Ascending aorta (tissue), 2 donors: Measurements from ENCODE around the gene RBM26. TPM values are rescaled to one million over a fixed set of nuclear protein-coding genes. Genes with fewer than 3 reads are reported as not detected.
"Not testable (repeated sequence)": the region's sequence is repeated elsewhere in the genome, so short reads cannot be mapped to it uniquely, and the experiment has no call there.

Source experiments
- DNase-seq, 2 donors: peaks; one replicate each; pipeline ENCODE4 v3.0.0-alpha.2; 2019; ENCODE audit warnings: low spot score in 2 of 2
- H3K27ac ChIP-seq, 2 donors: fragments of 200-600 bp; sonication (generic); one replicate each; pipeline ENCODE4 v1.5.1; 2016 to 2017; ENCODE audit warnings: mild to moderate bottlenecking in 1 of 2
- H3K27me3 ChIP-seq: fragments of 200-600 bp; sonication (generic); one replicate; pipeline ENCODE4 v1.5.1; 2017
- H3K36me3 ChIP-seq, 2 donors: fragments of 200-600 bp; sonication (generic); one replicate each; pipeline ENCODE4 v1.5.1; 2016
- H3K4me1 ChIP-seq, 2 donors: fragments of 200-600 bp; sonication (generic); one replicate each; pipeline ENCODE4 v1.5.1; 2016 to 2017; ENCODE audit warnings: mild to moderate bottlenecking in 1 of 2
- H3K4me3 ChIP-seq, 2 donors: fragments of 200-600 bp; sonication (generic); one replicate each; pipeline ENCODE4 v1.5.1; 2016 to 2017; ENCODE audit warnings: mild to moderate bottlenecking in 1 of 2
- H3K9me3 ChIP-seq, 2 donors: fragments of 200-600 bp; sonication (generic); one replicate each; pipeline ENCODE4 v1.5.1; 2016
- intact Hi-C: fragments of 100-400 bp; cut with DNase I; formaldehyde crosslinking; loops from one replicate; pipeline ENCODE4 v1.15.1; 2023
- total RNA-seq: library from RNA; depleted of rRNA; stranded (reverse); fragments of >200 nt; gene quantifications from one replicate; pipeline ENCODE4 v1.1.0, GENCODE V29; 2016
- TF ChIP-seq, protein P1 (sequence below), 3 experiments: fragments of 200-600 bp in 2 of 3; fragments of 450-650 bp in 1 of 3; sonication (generic) in 2 of 3; IDR thresholded peaks; one replicate each; pipeline ENCODE4 v1.5.1; 2016 to 2019; ENCODE audit warnings: antibody characterized with exemption in 3 of 3, mild to moderate bottlenecking in 1 of 3, moderate library complexity in 1 of 3

The RBM26 gene
- total RNA-seq, 1 donor from 2014 or later = 12.8 TPM

DNA sequence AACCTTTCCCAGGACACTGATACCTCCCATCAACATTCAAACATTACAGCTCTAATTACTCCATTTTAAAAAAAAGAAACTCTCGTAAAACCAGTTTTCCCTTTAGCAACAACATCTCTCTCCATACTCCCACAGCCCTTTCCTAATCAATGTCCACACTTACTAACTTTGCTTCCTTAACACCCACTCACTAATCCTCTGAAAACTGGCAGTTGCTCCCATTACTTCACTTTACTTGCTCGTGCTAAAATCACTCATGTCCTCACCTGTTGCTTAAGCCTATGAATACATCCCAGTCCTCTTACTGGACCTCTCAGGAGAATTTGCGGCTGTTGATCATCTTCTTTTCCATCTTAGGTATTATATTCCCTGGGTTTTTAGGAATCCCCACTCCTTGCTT lies 44.8 kb downstream of the RBM26 start:
- no peaks in the 10 kb centered on the region for H3K27me3 ChIP-seq
- no peaks in the 10 kb centered on the region for H3K4me1 ChIP-seq
- intact Hi-C loops = no loop called here
- H3K9me3 ChIP-seq = no peaks in the 10 kb centered on the region
- H3K4me3 ChIP-seq = no peak overlapping the region
- H3K27ac ChIP-seq = no peak overlapping the region
- TF ChIP-seq, protein P1, sequence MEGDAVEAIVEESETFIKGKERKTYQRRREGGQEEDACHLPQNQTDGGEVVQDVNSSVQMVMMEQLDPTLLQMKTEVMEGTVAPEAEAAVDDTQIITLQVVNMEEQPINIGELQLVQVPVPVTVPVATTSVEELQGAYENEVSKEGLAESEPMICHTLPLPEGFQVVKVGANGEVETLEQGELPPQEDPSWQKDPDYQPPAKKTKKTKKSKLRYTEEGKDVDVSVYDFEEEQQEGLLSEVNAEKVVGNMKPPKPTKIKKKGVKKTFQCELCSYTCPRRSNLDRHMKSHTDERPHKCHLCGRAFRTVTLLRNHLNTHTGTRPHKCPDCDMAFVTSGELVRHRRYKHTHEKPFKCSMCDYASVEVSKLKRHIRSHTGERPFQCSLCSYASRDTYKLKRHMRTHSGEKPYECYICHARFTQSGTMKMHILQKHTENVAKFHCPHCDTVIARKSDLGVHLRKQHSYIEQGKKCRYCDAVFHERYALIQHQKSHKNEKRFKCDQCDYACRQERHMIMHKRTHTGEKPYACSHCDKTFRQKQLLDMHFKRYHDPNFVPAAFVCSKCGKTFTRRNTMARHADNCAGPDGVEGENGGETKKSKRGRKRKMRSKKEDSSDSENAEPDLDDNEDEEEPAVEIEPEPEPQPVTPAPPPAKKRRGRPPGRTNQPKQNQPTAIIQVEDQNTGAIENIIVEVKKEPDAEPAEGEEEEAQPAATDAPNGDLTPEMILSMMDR (IDR thresholded peaks at IDR 0.05) = no peak
- no peak for DNase-seq
- H3K36me3 ChIP-seq = peaks cover 30 to 65% of the 10 kb centered on the region in 2 donors

DNA sequence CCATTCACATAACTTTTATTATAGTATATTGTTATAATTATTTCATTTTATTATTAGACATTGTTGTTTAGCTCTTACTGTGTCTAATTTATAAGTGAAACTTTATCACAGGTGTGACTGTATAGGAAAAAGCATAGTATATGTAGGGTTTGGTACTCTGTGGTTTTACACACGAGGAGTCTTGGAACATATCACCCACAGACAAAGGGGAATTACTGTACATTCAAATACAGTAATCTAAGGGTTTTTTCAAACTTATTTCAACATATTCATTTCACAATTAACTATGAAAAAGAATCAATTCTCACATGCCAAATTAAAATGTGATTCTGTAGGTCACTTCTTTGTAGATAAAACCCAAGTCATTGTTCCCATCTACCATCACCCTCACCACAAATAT lies 46.0 kb downstream of the RBM26 start:
- TF ChIP-seq, protein P1 (IDR thresholded peaks at IDR 0.05) = no peak
- H3K9me3 ChIP-seq = no peaks in the 10 kb centered on the region
- H3K4me1 ChIP-seq = no peaks in the 10 kb centered on the region
- H3K4me3 ChIP-seq = no peak overlapping the region
- intact Hi-C loops = no loop called here
- no peak for DNase-seq
- H3K36me3 ChIP-seq = peaks cover 20 to 62% of the 10 kb centered on the region in 2 donors
- H3K27me3 ChIP-seq = no peaks in the 10 kb centered on the region
- H3K27ac ChIP-seq = no peak overlapping the region

DNA sequence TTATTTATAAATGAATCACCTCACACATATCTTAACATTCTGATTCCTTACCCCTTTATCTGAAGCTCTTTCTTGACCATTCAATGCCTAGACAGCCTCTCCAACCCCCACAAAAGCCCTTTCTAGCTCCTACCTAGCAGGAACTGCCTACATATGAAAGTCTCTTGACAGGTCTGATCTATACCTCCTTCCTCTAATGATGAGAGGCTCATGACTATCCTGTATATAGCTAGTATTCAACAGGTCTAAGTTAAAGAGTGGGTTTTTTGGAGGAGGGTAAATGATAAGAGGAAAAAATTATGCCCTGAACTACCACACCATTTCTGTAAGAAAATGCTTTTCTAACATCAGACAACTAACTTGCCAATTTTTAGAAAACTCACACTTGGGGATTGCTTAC lies 47.0 kb downstream of the RBM26 start:
- intact Hi-C loops = no loop called here

DNA sequence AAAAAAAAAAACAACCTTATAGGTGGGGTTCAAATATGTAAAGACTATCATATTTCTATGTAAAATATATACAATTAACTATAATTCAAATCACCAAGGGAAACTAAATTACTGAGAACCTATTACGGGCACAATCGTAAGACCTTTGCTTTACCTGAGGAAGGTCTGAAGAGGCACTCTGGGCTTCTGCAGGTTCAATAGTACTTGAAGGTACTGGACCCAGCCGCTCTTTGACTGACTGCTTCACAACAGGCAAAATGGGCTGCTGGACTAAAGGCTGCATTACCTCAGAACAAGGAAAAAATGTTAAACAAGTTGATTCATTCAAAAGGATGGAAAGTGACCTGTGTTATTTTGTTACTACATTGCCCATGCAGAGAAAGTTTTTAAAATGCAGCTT lies 51.8 kb downstream of the RBM26 start:
- intact Hi-C loops = no loop called here
- DNase-seq = no peak
- TF ChIP-seq, protein P1 (IDR thresholded peaks at IDR 0.05) = no peak
- no peaks in the 10 kb centered on the region for H3K4me1 ChIP-seq
- no peaks in the 10 kb centered on the region for H3K27me3 ChIP-seq
- no peak overlapping the region for H3K4me3 ChIP-seq
- H3K36me3 ChIP-seq = peaks cover 29 to 47% of the 10 kb centered on the region in 2 donors
- no peaks in the 10 kb centered on the region for H3K9me3 ChIP-seq
- H3K27ac ChIP-seq = no peak overlapping the region

More for the DNA sequence above, 47.0 kb downstream of the RBM26 start:
- no peak for DNase-seq
- no peak overlapping the region for H3K4me3 ChIP-seq
- H3K4me1 ChIP-seq = no peaks in the 10 kb centered on the region
- no peaks in the 10 kb centered on the region for H3K9me3 ChIP-seq
- no peak overlapping the region for H3K27ac ChIP-seq
- TF ChIP-seq, protein P1 (IDR thresholded peaks at IDR 0.05) = no peak
- H3K27me3 ChIP-seq = no peaks in the 10 kb centered on the region
- peaks cover 28 to 62% of the 10 kb centered on the region in 2 donors for H3K36me3 ChIP-seq

DNA sequence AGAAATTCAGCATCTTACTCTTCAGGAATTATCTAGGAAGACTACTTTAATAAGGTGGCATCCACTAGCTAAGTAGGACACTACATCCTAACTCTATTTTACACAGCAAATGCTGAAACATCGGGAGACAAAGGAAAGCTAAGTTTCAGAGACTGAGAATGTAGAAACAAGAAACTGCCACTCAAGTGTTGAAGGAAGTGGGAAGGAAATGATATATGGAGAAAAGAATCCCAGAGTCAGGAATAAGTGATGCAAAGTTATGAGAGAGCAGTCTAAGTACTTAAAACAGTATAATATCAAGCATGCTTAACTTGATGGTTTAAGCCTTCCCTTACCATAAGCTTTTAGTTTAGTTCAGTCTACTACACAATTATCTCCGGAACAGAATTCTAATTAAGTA lies 52.4 kb downstream of the RBM26 start:
- Histone ChIP-seq H3K27me3 (no peaks in the 10 kb centered on the region), H3K4me1 (no peaks in the 10 kb centered on the region), H3K9me3 (no peaks in the 10 kb centered on the region), H3K36me3 (peaks cover 25 to 46% of the 10 kb centered on the region in 2 donors), H3K4me3 (no peak overlapping the region), H3K27ac (no peak overlapping the region)
- DNase-seq = no peak
- TF ChIP-seq, protein P1 (IDR thresholded peaks at IDR 0.05) = no peak
- intact Hi-C loops = no loop called here

DNA sequence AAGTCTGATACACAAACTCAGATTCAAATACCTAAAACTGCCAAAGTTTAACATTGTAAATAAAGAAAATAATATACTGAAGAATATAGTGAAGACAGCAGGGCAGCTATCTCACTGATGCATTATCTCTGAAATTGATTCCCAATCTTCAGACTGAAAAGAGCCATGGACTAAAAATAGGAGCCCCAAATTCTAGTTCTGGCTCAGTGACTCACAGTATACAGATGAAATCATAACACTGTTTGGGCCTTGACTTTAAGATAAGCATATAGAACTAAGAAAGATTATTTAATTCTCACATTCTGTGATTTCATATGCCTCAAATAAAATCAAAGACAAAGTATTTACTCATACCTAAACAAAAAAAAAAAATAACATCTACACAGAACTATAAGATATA lies 53.9 kb downstream of the RBM26 start:
- H3K9me3 ChIP-seq = no peaks in the 10 kb centered on the region
- intact Hi-C loops = no loop called here
- no peak overlapping the region for H3K4me3 ChIP-seq
- H3K4me1 ChIP-seq = no peaks in the 10 kb centered on the region
- H3K27me3 ChIP-seq = no peaks in the 10 kb centered on the region
- TF ChIP-seq, protein P1 (IDR thresholded peaks at IDR 0.05) = no peak
- no peak for DNase-seq
- H3K27ac ChIP-seq = no peak overlapping the region
- H3K36me3 ChIP-seq = peaks cover 22 to 41% of the 10 kb centered on the region in 2 donors

DNA sequence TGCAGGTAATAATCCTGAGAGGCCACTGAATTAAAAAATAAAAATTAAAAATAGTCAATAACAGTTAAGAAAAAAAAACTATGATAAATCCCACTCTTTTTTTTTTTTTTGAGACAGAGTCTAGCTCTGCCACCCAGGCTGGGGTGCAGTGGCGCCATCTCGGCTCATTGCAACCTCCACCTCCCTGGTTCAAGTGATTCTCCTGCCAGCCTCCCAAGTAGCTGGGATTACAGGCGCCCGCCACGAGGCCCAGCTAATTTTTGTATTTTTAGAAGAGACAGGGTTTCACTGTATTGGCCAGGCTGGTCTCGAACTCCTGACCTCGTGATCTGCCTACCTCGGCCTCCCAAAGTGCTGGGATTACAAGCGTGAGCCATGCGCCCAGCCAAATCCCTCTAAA lies 56.4 kb downstream of the RBM26 start:
- intact Hi-C loops, H3K4me3 ChIP-seq, H3K27me3 ChIP-seq, H3K9me3 ChIP-seq, H3K27ac ChIP-seq, H3K4me1 ChIP-seq, DNase-seq: not testable (repeated sequence)
- peaks cover 16 to 24% of the 10 kb centered on the region in 2 donors for H3K36me3 ChIP-seq
